Measurements from ENCODE around the gene CYSTM1.
A peak's percentile ranks its signal among the peaks of the same experiment; 100 is the strongest.

CYSTM1 gene

GRCh38 chr5:140253985-140254384 lies 79.0 kb downstream of the CYSTM1 start:
- H3K27ac ChIP-seq = peak overlapping the region in 1 of 2 donors; percentile 2
- TF ChIP-seq CTCF (IDR thresholded peaks at IDR 0.05) = no peak
- no peak overlapping the region for H3K4me3 ChIP-seq
- no peak for DNase-seq (ENCODE audit: low spot score)

GRCh38 chr5:140255460-140256157 lies 80.6 kb downstream of the CYSTM1 start:
- no peak overlapping the region for H3K4me3 ChIP-seq
- no peak for TF ChIP-seq CTCF (IDR thresholded peaks at IDR 0.05)
- H3K27ac ChIP-seq = no peak overlapping the region
- DNase-seq (ENCODE audit: low spot score) = no peak

GRCh38 chr5:140256726-140257125 lies 81.7 kb downstream of the CYSTM1 start:
- no peak for DNase-seq (ENCODE audit: low spot score)
- H3K27ac ChIP-seq = no peak overlapping the region
- no peak overlapping the region for H3K4me3 ChIP-seq
- no peak for TF ChIP-seq CTCF (IDR thresholded peaks at IDR 0.05)

- H3K4me3 ChIP-seq = no peak overlapping the region
These were observed 83.0 kb downstream of the CYSTM1 start for GRCh38 chr5:140258016-140258415.

GRCh38 chr5:140258873-140259272 lies 83.9 kb downstream of the CYSTM1 start:
- Histone ChIP-seq H3K4me3 (no peak overlapping the region), H3K27ac (no peak overlapping the region)
- no peak for TF ChIP-seq CTCF (IDR thresholded peaks at IDR 0.05)
- DNase-seq (ENCODE audit: low spot score) = no peak

More at GRCh38 chr5:140258016-140258415, 83.0 kb downstream of the CYSTM1 start:
- DNase-seq (ENCODE audit: low spot score) = no peak
- no peak for TF ChIP-seq CTCF (IDR thresholded peaks at IDR 0.05)
- no peak overlapping the region for H3K27ac ChIP-seq

GRCh38 chr5:140259500-140259899 lies 84.5 kb downstream of the CYSTM1 start:
- DNase-seq (ENCODE audit: low spot score) = no peak
- Histone ChIP-seq H3K4me3 (no peak overlapping the region), H3K27ac (no peak overlapping the region)
- no peak for TF ChIP-seq CTCF (IDR thresholded peaks at IDR 0.05)

- no peak for DNase-seq (ENCODE audit: low spot score)
- H3K27ac ChIP-seq = no peak overlapping the region
- H3K4me3 ChIP-seq = no peak overlapping the region
- no peak for TF ChIP-seq CTCF (IDR thresholded peaks at IDR 0.05)
These were observed 85.2 kb downstream of the CYSTM1 start for GRCh38 chr5:140260089-140260656.
